Measurements from ENCODE around the gene UCP2. TPM values are rescaled to one million over a fixed set of nuclear protein-coding genes. Genes with fewer than 3 reads are reported as not detected.

Gene UCP2
- total RNA-seq, 1 donor from 2014 or later = 458 TPM

GRCh38 chr11:73932781-73933180, 49.9 kb downstream of the UCP2 start:
- Mint-ChIP-seq H3K9me3 (no peaks in the 10 kb centered on the region), H3K36me3 (ENCODE audit: low read depth) (peaks cover 43% of the 10 kb centered on the region), H3K27me3 (no peaks in the 10 kb centered on the region), H3K4me1 (no peaks in the 10 kb centered on the region), H3K4me3 (no peak overlapping the region), H3K27ac (no peak overlapping the region)
- no peak for DNase-seq
- no peak for ATAC-seq (ENCODE audit: low read depth)
- ChIA-PET CTCF (no interaction called here), POLR2A (interaction anchor here (0.7 kb wide), 1 partner anchor 16 kb away, joined by 3 read pairs; no protein-coding TSS in a partner anchor)
- intact Hi-C loops (cut with micrococcal nuclease) = no loop called here
- no peak for TF ChIP-seq CTCF (IDR thresholded peaks at IDR 0.05)

GRCh38 chr11:73931951-73932350, 50.7 kb downstream of the UCP2 start:
- ChIA-PET POLR2A (interaction anchor here (0.7 kb wide), 1 partner anchor 15 kb away, joined by 3 read pairs; no protein-coding TSS in a partner anchor), CTCF (interaction anchor here (1.1 kb wide), 1 partner anchor 306 kb away, joined by 4 read pairs; no protein-coding TSS in a partner anchor)
- no peak for ATAC-seq (ENCODE audit: low read depth)
- H3K9me3 Mint-ChIP-seq = no peaks in the 10 kb centered on the region
- no peak for DNase-seq
- peaks cover 51% of the 10 kb centered on the region for H3K36me3 Mint-ChIP-seq (ENCODE audit: low read depth)
- TF ChIP-seq CTCF (IDR thresholded peaks at IDR 0.05) = no peak
- no peak overlapping the region for H3K27ac Mint-ChIP-seq
- H3K4me3 Mint-ChIP-seq = no peak overlapping the region
- no peaks in the 10 kb centered on the region for H3K4me1 Mint-ChIP-seq
- no peaks in the 10 kb centered on the region for H3K27me3 Mint-ChIP-seq
- intact Hi-C loops (cut with micrococcal nuclease) = no loop called here

- no peak for TF ChIP-seq CTCF (IDR thresholded peaks at IDR 0.05)
- Mint-ChIP-seq H3K4me3 (no peak overlapping the region), H3K4me1 (no peaks in the 10 kb centered on the region), H3K36me3 (ENCODE audit: low read depth) (peaks cover 58% of the 10 kb centered on the region), H3K27me3 (no peaks in the 10 kb centered on the region), H3K27ac (no peak overlapping the region), H3K9me3 (no peaks in the 10 kb centered on the region)
- intact Hi-C loops (cut with micrococcal nuclease) = no loop called here
- ChIA-PET POLR2A (no interaction called here), CTCF (interaction anchor here (1.1 kb wide), 1 partner anchor 305 kb away, joined by 4 read pairs; no protein-coding TSS in a partner anchor)
- ATAC-seq (ENCODE audit: low read depth) (no peak), DNase-seq (no peak)
These were observed 51.5 kb downstream of the UCP2 start for GRCh38 chr11:73931039-73931645.

- TF ChIP-seq CTCF (IDR thresholded peaks at IDR 0.05) = no peak
- no peak overlapping the region for H3K27ac Mint-ChIP-seq
- intact Hi-C loops (cut with micrococcal nuclease) = no loop called here
- H3K4me3 Mint-ChIP-seq = no peak overlapping the region
- ATAC-seq (ENCODE audit: low read depth) (no peak), DNase-seq (no peak)
- no peaks in the 10 kb centered on the region for H3K4me1 Mint-ChIP-seq
- CTCF ChIA-PET = no interaction called here
- no peaks in the 10 kb centered on the region for H3K9me3 Mint-ChIP-seq
- POLR2A ChIA-PET = no interaction called here
- H3K36me3 Mint-ChIP-seq (ENCODE audit: low read depth) = peaks cover 69% of the 10 kb centered on the region
- H3K27me3 Mint-ChIP-seq = no peaks in the 10 kb centered on the region
These were observed 53.3 kb downstream of the UCP2 start for GRCh38 chr11:73929388-73929787.

Other genes with a start within 250 kb of the UCP2 start
- 53.3 and 61.0 TPM in 2 replicates for gene RAB6A, start 221.8 kb downstream of the UCP2 start, total RNA-seq
- gene MRPL48, start 195.0 kb downstream of the UCP2 start, total RNA-seq = 38.3 and 40.6 TPM in 2 replicates
- gene COA4, start 106.0 kb downstream of the UCP2 start, total RNA-seq = 75.9 and 79.8 TPM in 2 replicates
- 19.6 and 20.2 TPM in 2 replicates for gene PAAF1, start 105.8 kb downstream of the UCP2 start, total RNA-seq
- not detected in 2 replicates for gene DNAJB13, start 31.8 kb downstream of the UCP2 start, total RNA-seq
- 4.4 and 5.7 TPM in 2 replicates for gene UCP3, start 26.2 kb upstream of the UCP2 start, total RNA-seq
- 36.2 and 50.3 TPM in 2 replicates for gene C2CD3, start 188.2 kb upstream of the UCP2 start, total RNA-seq
- gene PPME1, start 188.4 kb upstream of the UCP2 start, total RNA-seq = 12.4 and 17.3 TPM in 2 replicates